HuH-7 (cell line): ENCODE measurements around the gene FITM2.

Experiments used
- DNase-seq: peaks from one replicate; pipeline ENCODE4 v3.0.0; 2011; ENCODE audit warnings: low spot score

FITM2 gene

GRCh38 chr20:44279228-44279627 lies 31.8 kb downstream of the FITM2 start:
- no peak for DNase-seq

GRCh38 chr20:44274303-44275017 lies 36.5 kb downstream of the FITM2 start:
- DNase-seq: no peak

GRCh38 chr20:44273231-44274215 lies 37.5 kb downstream of the FITM2 start:
- no peak for DNase-seq

GRCh38 chr20:44271915-44272663 lies 38.9 kb downstream of the FITM2 start:
- no peak for DNase-seq

- no peak for DNase-seq
Measured at GRCh38 chr20:44268802-44269201, 42.2 kb downstream of the FITM2 start.

GRCh38 chr20:44264287-44264686 lies 46.7 kb downstream of the FITM2 start:
- peak; percentile 42 for DNase-seq

- no peak for DNase-seq
Measured at GRCh38 chr20:44258226-44258890, 52.6 kb downstream of the FITM2 start.

- no peak for DNase-seq
Measured at GRCh38 chr20:44256961-44257360, 54.0 kb downstream of the FITM2 start.

- no peak for DNase-seq
Measured at GRCh38 chr20:44255942-44256341, 55.1 kb downstream of the FITM2 start.

GRCh38 chr20:44254073-44254472 lies 56.9 kb downstream of the FITM2 start:
- DNase-seq: no peak

GRCh38 chr20:44253528-44253927 lies 57.5 kb downstream of the FITM2 start:
- DNase-seq: peak; percentile 53
